ENCODE results near the gene NEDD4L. TPM values are rescaled to one million over a fixed set of nuclear protein-coding genes. Genes with fewer than 3 reads are reported as not detected.

Gene NEDD4L
- total RNA-seq, 1 donor from 2014 or later = 93.9 TPM

GRCh38 chr18:58402247-58402646 lies 358.2 kb downstream of the NEDD4L start:
- DNase-seq (ENCODE audit: low read depth) = peak; percentile 85

DNA sequence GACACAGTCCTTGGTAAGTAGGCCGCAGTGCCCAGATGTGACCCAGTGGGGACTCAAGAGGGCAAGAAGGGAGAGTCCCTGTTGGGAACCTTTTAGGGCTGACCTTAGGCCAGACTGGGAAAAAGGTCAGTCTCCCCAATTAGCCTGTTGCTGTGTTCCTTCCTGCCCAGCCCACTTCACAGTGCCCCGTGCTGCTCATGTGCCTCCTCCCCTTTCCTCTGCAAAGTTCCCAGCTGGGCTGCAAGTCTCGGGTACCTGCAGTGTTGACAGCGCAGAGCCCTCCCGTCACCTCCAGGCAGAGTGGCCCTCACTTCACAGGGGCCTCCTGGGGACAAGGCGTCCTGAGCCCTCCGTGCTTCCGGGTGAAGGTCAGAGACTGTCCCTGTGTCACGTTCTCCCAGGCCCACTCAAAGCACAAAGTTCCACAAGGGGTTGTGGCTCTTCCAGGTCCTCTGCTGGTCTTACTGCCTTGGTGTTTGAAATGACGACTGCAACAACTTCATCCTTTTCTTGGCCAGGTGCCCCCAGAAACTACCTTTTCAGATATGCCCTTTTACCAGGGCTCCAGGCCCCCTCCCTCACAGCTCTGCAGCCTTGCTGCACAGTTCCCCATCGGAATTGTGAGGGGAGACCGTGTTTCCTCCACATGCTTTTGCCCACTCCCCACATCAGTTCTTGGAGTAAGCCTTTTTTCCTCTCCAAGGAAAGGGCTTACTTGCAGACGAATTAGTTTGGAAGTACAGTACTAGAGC lies 359.1 kb downstream of the NEDD4L start:
- no peak for FAIRE-seq
- H3K27ac ChIP-seq (ENCODE audit: low read depth, low read length) = no peak overlapping the region
- H3K27me3 ChIP-seq (ENCODE audit: insufficient read depth, low read length) = no peaks in the 10 kb centered on the region
- no peak overlapping the region for H3K4me2 ChIP-seq (ENCODE audit: low read length)
- H3K4me1 Mint-ChIP-seq (ENCODE audit: low read depth, unreplicated experiment) = peaks cover 3% of the 10 kb centered on the region
- H3K27me3 Mint-ChIP-seq (ENCODE audit: low read depth, unreplicated experiment) = peaks cover 3% of the 10 kb centered on the region
- H3K36me3 Mint-ChIP-seq (ENCODE audit: low read depth, unreplicated experiment) = no peaks in the 10 kb centered on the region
- H3K9me3 ChIP-seq (ENCODE audit: insufficient read depth, low read depth, low read length) = no peaks in the 10 kb centered on the region
- no peaks in the 10 kb centered on the region for H3K36me3 ChIP-seq (ENCODE audit: insufficient read depth, low read length)
- no peak for DNase-seq (ENCODE audit: low read depth)
- no peak overlapping the region for H3K9ac ChIP-seq (ENCODE audit: low read length)
- no peak overlapping the region for H3K4me3 ChIP-seq (ENCODE audit: insufficient read depth, low read depth, low read length)
- H3K9me3 Mint-ChIP-seq (ENCODE audit: unreplicated experiment) = no peaks in the 10 kb centered on the region
- no peak for TF ChIP-seq EZH2 (IDR thresholded peaks at IDR 0.05; ENCODE audit: insufficient read depth, low read length)
- TF ChIP-seq, protein P1, sequence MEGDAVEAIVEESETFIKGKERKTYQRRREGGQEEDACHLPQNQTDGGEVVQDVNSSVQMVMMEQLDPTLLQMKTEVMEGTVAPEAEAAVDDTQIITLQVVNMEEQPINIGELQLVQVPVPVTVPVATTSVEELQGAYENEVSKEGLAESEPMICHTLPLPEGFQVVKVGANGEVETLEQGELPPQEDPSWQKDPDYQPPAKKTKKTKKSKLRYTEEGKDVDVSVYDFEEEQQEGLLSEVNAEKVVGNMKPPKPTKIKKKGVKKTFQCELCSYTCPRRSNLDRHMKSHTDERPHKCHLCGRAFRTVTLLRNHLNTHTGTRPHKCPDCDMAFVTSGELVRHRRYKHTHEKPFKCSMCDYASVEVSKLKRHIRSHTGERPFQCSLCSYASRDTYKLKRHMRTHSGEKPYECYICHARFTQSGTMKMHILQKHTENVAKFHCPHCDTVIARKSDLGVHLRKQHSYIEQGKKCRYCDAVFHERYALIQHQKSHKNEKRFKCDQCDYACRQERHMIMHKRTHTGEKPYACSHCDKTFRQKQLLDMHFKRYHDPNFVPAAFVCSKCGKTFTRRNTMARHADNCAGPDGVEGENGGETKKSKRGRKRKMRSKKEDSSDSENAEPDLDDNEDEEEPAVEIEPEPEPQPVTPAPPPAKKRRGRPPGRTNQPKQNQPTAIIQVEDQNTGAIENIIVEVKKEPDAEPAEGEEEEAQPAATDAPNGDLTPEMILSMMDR (IDR thresholded peaks at IDR 0.05; ENCODE audit: insufficient read depth, low read depth, low read length) = no peak
- no peaks in the 10 kb centered on the region for H3K4me1 ChIP-seq (ENCODE audit: insufficient read depth, low read length)
- H3K27ac Mint-ChIP-seq (ENCODE audit: unreplicated experiment) = no peak overlapping the region
- no peaks in the 10 kb centered on the region for H3K79me2 ChIP-seq (ENCODE audit: insufficient read depth, low read length)
- H3K4me3 Mint-ChIP-seq (ENCODE audit: unreplicated experiment) = no peak overlapping the region
- H4K20me1 ChIP-seq (ENCODE audit: insufficient read depth, low read length) = no peaks in the 10 kb centered on the region
- no peak overlapping the region for H2AFZ ChIP-seq (ENCODE audit: low read depth, low read length)

More at GRCh38 chr18:58402247-58402646, 358.2 kb downstream of the NEDD4L start:
- Mint-ChIP-seq H3K4me3 (ENCODE audit: unreplicated experiment) (no peak overlapping the region), H3K27ac (ENCODE audit: unreplicated experiment) (no peak overlapping the region), H3K9me3 (ENCODE audit: unreplicated experiment) (no peaks in the 10 kb centered on the region), H3K36me3 (ENCODE audit: low read depth, unreplicated experiment) (no peaks in the 10 kb centered on the region), H3K27me3 (ENCODE audit: low read depth, unreplicated experiment) (peaks cover 3% of the 10 kb centered on the region), H3K4me1 (ENCODE audit: low read depth, unreplicated experiment) (peaks cover 3% of the 10 kb centered on the region)
- Histone ChIP-seq H3K36me3 (ENCODE audit: insufficient read depth, low read length) (no peaks in the 10 kb centered on the region), H3K27me3 (ENCODE audit: insufficient read depth, low read length) (no peaks in the 10 kb centered on the region), H3K9me3 (ENCODE audit: insufficient read depth, low read depth, low read length) (no peaks in the 10 kb centered on the region), H3K4me2 (ENCODE audit: low read length) (no peak overlapping the region), H3K79me2 (ENCODE audit: insufficient read depth, low read length) (no peaks in the 10 kb centered on the region), H3K4me1 (ENCODE audit: insufficient read depth, low read length) (no peaks in the 10 kb centered on the region), H3K27ac (ENCODE audit: low read depth, low read length) (no peak overlapping the region), H2AFZ (ENCODE audit: low read depth, low read length) (no peak overlapping the region), H4K20me1 (ENCODE audit: insufficient read depth, low read length) (no peaks in the 10 kb centered on the region), H3K4me3 (ENCODE audit: insufficient read depth, low read depth, low read length) (no peak overlapping the region), H3K9ac (ENCODE audit: low read length) (no peak overlapping the region)
- no peak for FAIRE-seq
- TF ChIP-seq, protein P1 (IDR thresholded peaks at IDR 0.05; ENCODE audit: insufficient read depth, low read depth, low read length) = no peak
- no peak for TF ChIP-seq EZH2 (IDR thresholded peaks at IDR 0.05; ENCODE audit: insufficient read depth, low read length)

DNA sequence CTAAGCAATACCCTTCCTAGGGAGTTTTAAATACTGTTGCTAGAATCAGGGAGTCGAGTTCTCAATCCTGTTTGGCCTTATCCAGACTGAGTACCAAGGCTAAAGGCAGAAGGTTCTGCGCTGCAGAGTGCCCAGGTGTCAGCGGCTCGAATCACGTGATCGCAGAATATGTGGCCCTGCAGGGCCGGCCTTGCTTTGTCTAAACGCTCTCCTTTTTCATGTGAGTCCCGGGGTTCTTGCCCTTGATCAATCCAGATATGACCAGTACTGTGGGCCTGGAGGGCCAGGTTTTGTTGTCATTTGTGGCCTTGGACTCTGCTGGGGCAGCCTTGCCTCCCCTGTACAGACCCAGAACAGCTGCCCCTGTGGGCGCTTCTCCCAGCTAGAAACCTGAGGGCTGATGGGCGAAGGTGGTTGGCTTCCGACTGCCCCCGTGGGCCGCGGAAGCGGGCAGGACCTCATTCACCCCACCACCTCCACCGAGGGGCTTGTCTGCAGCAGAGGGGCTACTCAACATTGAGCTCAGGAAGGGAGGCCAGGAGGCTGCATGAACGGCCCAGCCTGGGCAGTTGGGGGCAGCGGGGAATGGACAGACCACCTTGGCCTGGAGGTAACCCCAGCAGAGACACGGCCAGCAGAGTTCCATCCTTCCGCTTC lies 359.9 kb downstream of the NEDD4L start:
- Histone ChIP-seq H2AFZ (ENCODE audit: low read depth, low read length) (no peak overlapping the region), H3K27ac (ENCODE audit: low read depth, low read length) (no peak overlapping the region), H3K9me3 (ENCODE audit: insufficient read depth, low read depth, low read length) (no peaks in the 10 kb centered on the region), H3K9ac (ENCODE audit: low read length) (no peak overlapping the region), H3K27me3 (ENCODE audit: insufficient read depth, low read length) (no peaks in the 10 kb centered on the region), H3K4me1 (ENCODE audit: insufficient read depth, low read length) (no peaks in the 10 kb centered on the region), H3K4me2 (ENCODE audit: low read length) (no peak overlapping the region), H3K36me3 (ENCODE audit: insufficient read depth, low read length) (no peaks in the 10 kb centered on the region), H3K79me2 (ENCODE audit: insufficient read depth, low read length) (no peaks in the 10 kb centered on the region), H3K4me3 (ENCODE audit: insufficient read depth, low read depth, low read length) (no peak overlapping the region), H4K20me1 (ENCODE audit: insufficient read depth, low read length) (no peaks in the 10 kb centered on the region)
- H3K27me3 Mint-ChIP-seq (ENCODE audit: low read depth, unreplicated experiment) = peaks cover 3% of the 10 kb centered on the region
- TF ChIP-seq, protein P1 (IDR thresholded peaks at IDR 0.05; ENCODE audit: insufficient read depth, low read depth, low read length) = no peak
- no peak for TF ChIP-seq EZH2 (IDR thresholded peaks at IDR 0.05; ENCODE audit: insufficient read depth, low read length)
- H3K9me3 Mint-ChIP-seq (ENCODE audit: unreplicated experiment) = no peaks in the 10 kb centered on the region
- no peaks in the 10 kb centered on the region for H3K36me3 Mint-ChIP-seq (ENCODE audit: low read depth, unreplicated experiment)
- H3K4me3 Mint-ChIP-seq (ENCODE audit: unreplicated experiment) = no peak overlapping the region
- H3K4me1 Mint-ChIP-seq (ENCODE audit: low read depth, unreplicated experiment) = peaks cover 3% of the 10 kb centered on the region
- DNase-seq (ENCODE audit: low read depth) = no peak
- no peak for FAIRE-seq
- no peak overlapping the region for H3K27ac Mint-ChIP-seq (ENCODE audit: unreplicated experiment)
